Hepatocyte (in vitro differentiated cells): ENCODE results near the gene ULK4.

Source experiments
- CTCF ChIP-seq: fragments of 200-600 bp; sonication (generic); IDR thresholded peaks from 2 replicates; pipeline ENCODE4 v1.5.1; 2016; ENCODE audit warnings: antibody characterized with exemption, mild to moderate bottlenecking; ENCODE audit not compliant: poor library complexity
- EZH2phosphoT487 ChIP-seq: fragments of 200-600 bp; sonication (generic); IDR thresholded peaks from one replicate; pipeline ENCODE4 v1.6.1; 2018; ENCODE audit warnings: antibody characterized with exemption, mild to moderate bottlenecking, low read depth, moderate library complexity; ENCODE audit not compliant: unreplicated experiment, severe bottlenecking

DNA sequence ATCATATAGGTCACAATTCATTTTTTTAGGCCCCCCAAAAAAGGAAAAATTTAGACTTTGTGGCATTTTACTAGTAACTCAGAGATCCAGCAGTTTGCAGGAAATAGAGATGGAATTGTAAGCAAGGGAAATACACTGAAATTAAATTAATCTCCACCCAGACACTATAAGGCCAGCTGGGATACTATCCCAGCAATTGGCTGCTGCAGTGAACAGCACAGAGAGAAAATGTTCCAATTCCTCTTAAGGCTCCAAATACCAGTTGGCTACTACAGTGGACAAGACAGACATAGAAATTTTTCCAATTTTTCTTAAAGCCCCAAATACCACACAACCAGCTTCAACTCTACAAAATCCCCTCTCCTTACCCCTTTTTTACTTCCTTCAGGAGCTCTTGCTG, 78.9 kb downstream of the ULK4 start:
- TF ChIP-seq CTCF (no peak), EZH2phosphoT487 (no peak)
